Measurements from ENCODE around the gene PRTFDC1.

- no peak for TF ChIP-seq POLR2A (IDR thresholded peaks at IDR 0.05)
- TF ChIP-seq CTCF (IDR thresholded peaks at IDR 0.05), result no peak
These were observed 69.2 kb downstream of the PRTFDC1 start for GRCh38 chr10:24883176-24883575.
